AG04450 (cell line): ENCODE measurements around the gene HSD17B11. TPM values are rescaled to one million over a fixed set of nuclear protein-coding genes. Genes with fewer than 3 reads are reported as not detected.
"Not testable (repeated sequence)": the region's sequence is repeated elsewhere in the genome, so short reads cannot be mapped to it uniquely, and the experiment has no call there.

Source experiments
- CTCF ChIA-PET: fragments of 300-600, 350-600 bp; formaldehyde crosslinking; extraction: SDS; loops from one replicate; lab custom pipeline; 2022; ENCODE audit warnings: antibody characterized with exemption, inconsistent platforms; lab: Charles Lee
- POLR2A ChIA-PET: fragments of 350-600 bp; formaldehyde crosslinking; extraction: SDS; loops from one replicate; lab custom pipeline; 2021; ENCODE audit warnings: antibody characterized with exemption, inconsistent platforms; lab: Yijun Ruan, JAX
- DNase-seq: peaks from one replicate; pipeline ENCODE4 v3.0.0-alpha.2; 2011; ENCODE audit warnings: low read depth, low spot score
- H3K27ac ChIP-seq: one replicate; pipeline ENCODE4 v1.5.1; 2012; ENCODE audit warnings: low read depth, low read length, control low read depth
- H3K27me3 ChIP-seq: one replicate; pipeline ENCODE4 v1.6.0; 2012; ENCODE audit warnings: low read length; ENCODE audit not compliant: control insufficient read depth, insufficient read depth
- H3K4me3 ChIP-seq: 2 replicates; pipeline ENCODE4 v1.5.1; 2011; ENCODE audit warnings: mild to moderate bottlenecking, low read depth, low read length, control low read depth
- H3K9me3 ChIP-seq: 2 replicates; pipeline ENCODE4 v1.5.1; 2012; ENCODE audit warnings: low read length; ENCODE audit not compliant: control insufficient read depth, insufficient read depth
- CTCF ChIP-seq: IDR thresholded peaks from 2 replicates; pipeline ENCODE4 v1.5.1; 2011; ENCODE audit warnings: low read depth, low read length, control low read depth, inconsistent platforms
- polyA plus RNA-seq: library from polyadenylated mRNA; depleted of rRNA; stranded (reverse); fragments of >200 nt; gene quantifications from 2 replicates; pipeline ENCODE4 v1.2.3, GENCODE V29; 2011

The HSD17B11 gene
- polyA plus RNA-seq, 1 experiment, result 49.7 TPM

GRCh38 chr4:87322754-87323153, 68.2 kb downstream of the HSD17B11 start, which contains the start of gene HSD17B13:
Gene HSD17B13 (minus strand): TSS chr4:87322882. CDS start chr4:87322841, 41 bp downstream.
- no peak for TF ChIP-seq CTCF
- ChIA-PET CTCF (interaction anchor here (0.6 kb wide), 2 partner anchors 8 to 48 kb away, joined by 3 to 6 read pairs; no protein-coding TSS in a partner anchor), POLR2A (no interaction called here)
- no peak for DNase-seq
- peaks cover 2% of the 10 kb centered on the region for H3K27me3 ChIP-seq
- H3K9me3 ChIP-seq, result no peaks in the 10 kb centered on the region
- H3K27ac ChIP-seq, result no peak within 1 kb of the TSS
- no peak within 1 kb of the TSS for H3K4me3 ChIP-seq

- no peak overlapping the region for H3K4me3 ChIP-seq
- H3K9me3 ChIP-seq, result no peaks in the 10 kb centered on the region
- POLR2A ChIA-PET, result no interaction called here
- H3K27ac ChIP-seq, result no peak overlapping the region
- no peak for DNase-seq
- peaks cover 2% of the 10 kb centered on the region for H3K27me3 ChIP-seq
- CTCF ChIA-PET, result interaction anchor here (0.6 kb wide), 1 partner anchor 47 kb away, joined by 3 read pairs; no protein-coding TSS in a partner anchor
- no peak for TF ChIP-seq CTCF
These were observed 69.1 kb downstream of the HSD17B11 start for GRCh38 chr4:87321888-87322287.

GRCh38 chr4:87317527-87317926, 73.5 kb downstream of the HSD17B11 start:
- no peak for DNase-seq
- H3K27me3 ChIP-seq, result no peaks in the 10 kb centered on the region
- no peak for TF ChIP-seq CTCF
- H3K9me3 ChIP-seq, result no peaks in the 10 kb centered on the region
- POLR2A ChIA-PET, result no interaction called here
- CTCF ChIA-PET, result interaction anchor here (0.7 kb wide), 1 partner anchor 36 kb away, joined by 3 read pairs; no protein-coding TSS in a partner anchor
- no peak overlapping the region for H3K27ac ChIP-seq
- no peak overlapping the region for H3K4me3 ChIP-seq

GRCh38 chr4:87316961-87317360, 74.0 kb downstream of the HSD17B11 start:
- no peak overlapping the region for H3K27ac ChIP-seq
- H3K27me3 ChIP-seq, result no peaks in the 10 kb centered on the region
- no peak for DNase-seq
- H3K9me3 ChIP-seq, result no peaks in the 10 kb centered on the region
- no peak overlapping the region for H3K4me3 ChIP-seq
- POLR2A ChIA-PET, result no interaction called here
- TF ChIP-seq CTCF, result no peak
- CTCF ChIA-PET, result interaction anchor here (0.7 to 1.1 kb wide), 2 partner anchors 36 to 393 kb away, joined by 3 read pairs; no protein-coding TSS in a partner anchor

GRCh38 chr4:87315000-87315399, 76.0 kb downstream of the HSD17B11 start:
- CTCF ChIA-PET, result interaction anchor here (0.6 kb wide), 1 partner anchor 8 kb away, joined by 6 read pairs; no protein-coding TSS in a partner anchor

More at GRCh38 chr4:87315000-87315399, 76.0 kb downstream of the HSD17B11 start:
- POLR2A ChIA-PET, DNase-seq, H3K9me3 ChIP-seq, H3K4me3 ChIP-seq, H3K27me3 ChIP-seq, H3K27ac ChIP-seq: not testable (repeated sequence)
